PC-3 (cell line): ENCODE data around the gene SSNA1. TPM values are rescaled to one million over a fixed set of nuclear protein-coding genes. Genes with fewer than 3 reads are reported as not detected.

ENCODE experiments used
- ATAC-seq: fragments of 200-7000 bp; cut with Tn5 transposase; 2 replicates; pipeline ENCODE4 v1.9.1; 2020; ENCODE audit warnings: mild to moderate bottlenecking, moderate library complexity
- BruUV-seq: library from RNA; stranded (reverse); fragments of 400-500 nt; replicated peaks from 2 replicates; lab custom pipeline; 2021; lab: Mats Ljungman, UMichigan
- CTCF ChIA-PET: fragments of 300-600 bp; sonication (Branson Sonifier 250); formaldehyde crosslinking; loops from one replicate; lab custom pipeline; 2022; ENCODE audit warnings: antibody characterized with exemption; lab: Charles Lee
- POLR2A ChIA-PET: fragments of 300-600 bp; sonication (Branson Sonifier 250); formaldehyde crosslinking; loops from one replicate; lab custom pipeline; 2022; ENCODE audit warnings: antibody characterized with exemption; ENCODE audit not compliant: unreplicated experiment; lab: Charles Lee
- DNase-seq: peaks from one replicate; pipeline ENCODE4 v3.0.0-alpha.2; 2015
- H2AFZ ChIP-seq: fragments of 300-600 bp; sonication (generic); 2 replicates; pipeline ENCODE4 v1.6.0; 2016; ENCODE audit warnings: antibody characterized with exemption, low read length
- H3F3A ChIP-seq: fragments of 300-600 bp; sonication (generic); one replicate; pipeline ENCODE4 v1.6.0; 2017; ENCODE audit warnings: antibody characterized with exemption, low read length, control low read depth, mild to moderate bottlenecking; ENCODE audit not compliant: unreplicated experiment
- H3K27ac ChIP-seq: fragments of 300-600 bp; sonication (generic); 2 replicates; pipeline ENCODE4 v1.5.1; 2016; ENCODE audit warnings: mild to moderate bottlenecking, low read length
- H3K27me3 ChIP-seq: fragments of 300-600 bp; sonication (generic); 2 replicates; pipeline ENCODE4 v1.6.1; 2016; ENCODE audit warnings: low read length, mixed read lengths
- H3K36me3 ChIP-seq: fragments of 300-600 bp; sonication (generic); 2 replicates; pipeline ENCODE4 v1.6.1; 2016; ENCODE audit warnings: low read depth, mixed run types, low read length, mixed read lengths
- H3K4me1 ChIP-seq: fragments of 300-600 bp; sonication (generic); 2 replicates; pipeline ENCODE4 v1.5.1; 2016; ENCODE audit warnings: low read length; ENCODE audit not compliant: insufficient read depth
- H3K4me2 ChIP-seq: fragments of 300-600 bp; sonication (generic); 2 replicates; pipeline ENCODE4 v1.6.0; 2016; ENCODE audit warnings: low read length
- H3K4me3 ChIP-seq: fragments of 300-600 bp; sonication (generic); 2 replicates; pipeline ENCODE4 v1.5.1; 2016; ENCODE audit warnings: mild to moderate bottlenecking, low read length, mixed read lengths
- H3K79me2 ChIP-seq: fragments of 300-600 bp; sonication (generic); 2 replicates; pipeline ENCODE4 v1.6.1; 2017; ENCODE audit warnings: low read length, mixed read lengths
- H3K9ac ChIP-seq: fragments of 300-600 bp; sonication (generic); 2 replicates; pipeline ENCODE4 v1.6.0; 2016; ENCODE audit warnings: mild to moderate bottlenecking, low read length
- H3K9me2 ChIP-seq: fragments of 300-600 bp; sonication (generic); replicated peaks from 2 replicates; pipeline ENCODE4 v1.6.1; 2016; ENCODE audit warnings: mixed run types, low read length, mixed read lengths
- H3K9me3 ChIP-seq: fragments of 300-600 bp; sonication (generic); 2 replicates; pipeline ENCODE4 v1.6.1; 2016; ENCODE audit warnings: low read length, mixed read lengths
- H4K20me1 ChIP-seq: fragments of 300-600 bp; sonication (generic); 2 replicates; pipeline ENCODE4 v1.6.1; 2016; ENCODE audit warnings: low read length, mixed read lengths
- EZH2 ChIP-seq: fragments of 300-600 bp; sonication (generic); IDR thresholded peaks from one replicate; pipeline ENCODE4 v1.6.1; 2017; ENCODE audit warnings: antibody characterized with exemption, mild to moderate bottlenecking, low read length; ENCODE audit not compliant: unreplicated experiment
- EZH2phosphoT487 ChIP-seq: fragments of 300-600 bp; sonication (generic); IDR thresholded peaks from 2 replicates; pipeline ENCODE4 v1.6.1; 2018; ENCODE audit warnings: mild to moderate bottlenecking, antibody characterized with exemption, low read length, borderline replicate concordance
- intact Hi-C: fragments of 100-400 bp; cut with micrococcal nuclease; formaldehyde crosslinking; loops from 2 replicates; pipeline ENCODE4 v1.9.0; 2023
- total RNA-seq: library from RNA; depleted of rRNA; stranded (reverse); fragments of >200 nt; gene quantifications from 2 replicates; pipeline ENCODE4 v1.2.3, GENCODE V29; 2014
- TF ChIP-seq, protein P1 (sequence below): fragments of 300-600 bp; sonication (generic); conservative IDR thresholded peaks from 2 replicates; pipeline ENCODE4 v1.5.1; 2017; ENCODE audit warnings: antibody characterized with exemption, low read depth, mild to moderate bottlenecking, low read length

The SSNA1 gene
- total RNA-seq, 1 experiment from 2014 or later, result 123 TPM

DNA sequence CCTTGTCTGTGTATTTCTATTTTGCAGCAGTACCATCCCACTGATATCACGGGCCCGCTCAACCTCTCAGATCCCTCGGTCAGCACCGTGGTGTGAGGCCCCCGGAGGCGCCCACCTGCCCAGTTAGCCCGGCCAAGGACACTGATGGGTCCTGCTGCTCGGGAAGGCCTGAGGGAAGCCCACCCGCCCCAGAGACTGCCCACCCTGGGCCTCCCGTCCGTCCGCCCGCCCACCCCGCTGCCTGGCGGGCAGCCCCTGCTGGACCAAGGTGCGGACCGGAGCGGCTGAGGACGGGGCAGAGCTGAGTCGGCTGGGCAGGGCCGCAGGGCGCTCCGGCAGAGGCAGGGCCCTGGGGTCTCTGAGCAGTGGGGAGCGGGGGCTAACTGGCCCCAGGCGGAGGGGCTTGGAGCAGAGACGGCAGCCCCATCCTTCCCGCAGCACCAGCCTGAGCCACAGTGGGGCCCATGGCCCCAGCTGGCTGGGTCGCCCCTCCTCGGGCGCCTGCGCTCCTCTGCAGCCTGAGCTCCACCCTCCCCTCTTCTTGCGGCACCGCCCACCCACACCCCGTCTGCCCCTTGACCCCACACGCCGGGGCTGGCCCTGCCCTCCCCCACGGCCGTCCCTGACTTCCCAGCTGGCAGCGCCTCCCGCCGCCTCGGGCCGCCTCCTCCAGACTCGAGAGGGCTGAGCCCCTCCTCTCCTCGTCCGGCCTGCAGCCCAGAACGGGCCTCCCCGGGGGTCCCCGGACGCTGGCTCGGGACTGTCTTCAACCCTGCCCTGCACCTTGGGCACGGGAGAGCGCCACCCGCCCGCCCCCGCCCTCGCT is 20.5 kb upstream of the SSNA1 start:
- CTCF ChIA-PET, result no interaction called here
- H3K4me1 ChIP-seq, result no peaks in the 10 kb centered on the region
- no peaks in the 10 kb centered on the region for H3K9me3 ChIP-seq
- no TSS peak for BruUV-seq
- DNase-seq (no peak), ATAC-seq (peak; percentile 10)
- TF ChIP-seq EZH2 (no peak), EZH2phosphoT487 (no peak)
- TF ChIP-seq, protein P1, sequence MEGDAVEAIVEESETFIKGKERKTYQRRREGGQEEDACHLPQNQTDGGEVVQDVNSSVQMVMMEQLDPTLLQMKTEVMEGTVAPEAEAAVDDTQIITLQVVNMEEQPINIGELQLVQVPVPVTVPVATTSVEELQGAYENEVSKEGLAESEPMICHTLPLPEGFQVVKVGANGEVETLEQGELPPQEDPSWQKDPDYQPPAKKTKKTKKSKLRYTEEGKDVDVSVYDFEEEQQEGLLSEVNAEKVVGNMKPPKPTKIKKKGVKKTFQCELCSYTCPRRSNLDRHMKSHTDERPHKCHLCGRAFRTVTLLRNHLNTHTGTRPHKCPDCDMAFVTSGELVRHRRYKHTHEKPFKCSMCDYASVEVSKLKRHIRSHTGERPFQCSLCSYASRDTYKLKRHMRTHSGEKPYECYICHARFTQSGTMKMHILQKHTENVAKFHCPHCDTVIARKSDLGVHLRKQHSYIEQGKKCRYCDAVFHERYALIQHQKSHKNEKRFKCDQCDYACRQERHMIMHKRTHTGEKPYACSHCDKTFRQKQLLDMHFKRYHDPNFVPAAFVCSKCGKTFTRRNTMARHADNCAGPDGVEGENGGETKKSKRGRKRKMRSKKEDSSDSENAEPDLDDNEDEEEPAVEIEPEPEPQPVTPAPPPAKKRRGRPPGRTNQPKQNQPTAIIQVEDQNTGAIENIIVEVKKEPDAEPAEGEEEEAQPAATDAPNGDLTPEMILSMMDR, result no peak
- POLR2A ChIA-PET, result no interaction called here
- H3K27ac ChIP-seq, result no peak overlapping the region
- no peaks in the 10 kb centered on the region for H3F3A ChIP-seq
- intact Hi-C loops, result no loop called here
- H3K27me3 ChIP-seq, result peaks cover 12% of the 10 kb centered on the region
- no peaks in the 10 kb centered on the region for H3K36me3 ChIP-seq
- no peaks in the 10 kb centered on the region for H3K9me2 ChIP-seq
- H3K9ac ChIP-seq, result no peak overlapping the region
- peak overlapping the region; percentile 84 for H3K4me2 ChIP-seq
- H4K20me1 ChIP-seq, result no peaks in the 10 kb centered on the region
- H3K4me3 ChIP-seq, result peak overlapping the region; percentile 48; the same call in 1 of the 2 replicates
- H2AFZ ChIP-seq, result no peak overlapping the region
- H3K79me2 ChIP-seq, result no peaks in the 10 kb centered on the region

DNA sequence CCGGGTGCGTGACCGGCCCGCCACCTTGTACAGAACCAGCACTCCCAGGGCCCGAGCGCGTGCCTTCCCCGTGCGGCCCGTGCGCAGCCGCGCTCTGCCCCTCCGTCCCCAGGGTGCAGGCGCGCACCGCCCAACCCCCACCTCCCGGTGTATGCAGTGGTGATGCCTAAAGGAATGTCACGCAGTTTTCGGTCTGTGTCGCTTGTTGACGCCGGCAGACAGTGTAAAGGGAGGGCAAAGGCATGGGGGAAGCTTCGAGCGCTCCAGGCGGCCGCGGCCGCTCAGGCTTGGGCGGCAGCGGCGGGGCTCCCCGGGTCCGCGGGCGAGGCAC is 19.9 kb upstream of the SSNA1 start:
- ChIA-PET POLR2A (no interaction called here), CTCF (no interaction called here)
- peak overlapping the region; percentile 63; the same call in 1 of the 2 replicates for H2AFZ ChIP-seq
- H3K27ac ChIP-seq, result no peak overlapping the region
- intact Hi-C loops, result no loop called here
- peak overlapping the region; percentile 84 for H3K4me2 ChIP-seq
- TF ChIP-seq EZH2phosphoT487 (no peak), EZH2 (no peak)
- TF ChIP-seq, protein P1, result no peak
- peaks cover 12% of the 10 kb centered on the region for H3K27me3 ChIP-seq
- DNase-seq (no peak), ATAC-seq (peak; percentile 36)
- H3K79me2 ChIP-seq, result no peaks in the 10 kb centered on the region
- H3K36me3 ChIP-seq, result no peaks in the 10 kb centered on the region
- no TSS peak for BruUV-seq
- H4K20me1 ChIP-seq, result no peaks in the 10 kb centered on the region
- no peaks in the 10 kb centered on the region for H3F3A ChIP-seq
- H3K4me3 ChIP-seq, result peak overlapping the region; percentile 64
- H3K9me2 ChIP-seq, result no peaks in the 10 kb centered on the region
- no peaks in the 10 kb centered on the region for H3K9me3 ChIP-seq
- H3K4me1 ChIP-seq, result no peaks in the 10 kb centered on the region
- no peak overlapping the region for H3K9ac ChIP-seq
